ENCODE measurements around the gene USP34.
"Not testable (repeated sequence)": the region's sequence is repeated elsewhere in the genome, so short reads cannot be mapped to it uniquely, and the experiment has no call there.

The USP34 gene

GRCh38 chr2:61493523-61493942 lies 22.6 kb upstream of the USP34 start:
- no peak overlapping the region for H3K4me3 ChIP-seq (replicated peaks; ENCODE audit: low read depth, low read length)
- DNase-seq (ENCODE audit: low read depth) = peak; percentile 62
- TF ChIP-seq CTCF (IDR thresholded peaks at IDR 0.05; ENCODE audit: low read length, missing control alignments) = no peak

GRCh38 chr2:61492476-61492875 lies 21.6 kb upstream of the USP34 start:
- no peak for DNase-seq (ENCODE audit: low read depth)
- TF ChIP-seq CTCF (IDR thresholded peaks at IDR 0.05; ENCODE audit: low read length, missing control alignments) = no peak
- no peak overlapping the region for H3K4me3 ChIP-seq (replicated peaks; ENCODE audit: low read depth, low read length)

- H3K4me3 ChIP-seq (replicated peaks; ENCODE audit: low read depth, low read length) = no peak overlapping the region
- no peak for DNase-seq (ENCODE audit: low read depth)
- no peak for TF ChIP-seq CTCF (IDR thresholded peaks at IDR 0.05; ENCODE audit: low read length, missing control alignments)
Observed at GRCh38 chr2:61485281-61485680, 14.4 kb upstream of the USP34 start.

- no peak overlapping the region for H3K4me3 ChIP-seq (replicated peaks; ENCODE audit: low read depth, low read length)
- no peak for DNase-seq (ENCODE audit: low read depth)
- no peak for TF ChIP-seq CTCF (IDR thresholded peaks at IDR 0.05; ENCODE audit: low read length, missing control alignments)
Observed at GRCh38 chr2:61478086-61478485, 7.2 kb upstream of the USP34 start.

GRCh38 chr2:61476929-61477589 lies 6.2 kb upstream of the USP34 start:
- DNase-seq (ENCODE audit: low read depth); H3K4me3 ChIP-seq (replicated peaks; ENCODE audit: low read depth, low read length): not testable (repeated sequence)

- peak; percentile 11 for DNase-seq (ENCODE audit: low read depth)
- TF ChIP-seq CTCF (IDR thresholded peaks at IDR 0.05; ENCODE audit: low read length, missing control alignments) = no peak
- H3K4me3 ChIP-seq (replicated peaks; ENCODE audit: low read depth, low read length) = peak overlapping the region; percentile 94
Observed at GRCh38 chr2:61471905-61472805, 1.3 kb upstream of the USP34 start.

- no peak for TF ChIP-seq CTCF (IDR thresholded peaks at IDR 0.05; ENCODE audit: low read length, missing control alignments)
- peak overlapping the region; percentile 94 for H3K4me3 ChIP-seq (replicated peaks; ENCODE audit: low read depth, low read length)
- no peak for DNase-seq (ENCODE audit: low read depth)
Observed at GRCh38 chr2:61470122-61470951, 550 bp downstream of the USP34 start.

Measured in fibroblast of pulmonary artery (primary cell).